ENCODE data around the gene ENHO.

DNA sequence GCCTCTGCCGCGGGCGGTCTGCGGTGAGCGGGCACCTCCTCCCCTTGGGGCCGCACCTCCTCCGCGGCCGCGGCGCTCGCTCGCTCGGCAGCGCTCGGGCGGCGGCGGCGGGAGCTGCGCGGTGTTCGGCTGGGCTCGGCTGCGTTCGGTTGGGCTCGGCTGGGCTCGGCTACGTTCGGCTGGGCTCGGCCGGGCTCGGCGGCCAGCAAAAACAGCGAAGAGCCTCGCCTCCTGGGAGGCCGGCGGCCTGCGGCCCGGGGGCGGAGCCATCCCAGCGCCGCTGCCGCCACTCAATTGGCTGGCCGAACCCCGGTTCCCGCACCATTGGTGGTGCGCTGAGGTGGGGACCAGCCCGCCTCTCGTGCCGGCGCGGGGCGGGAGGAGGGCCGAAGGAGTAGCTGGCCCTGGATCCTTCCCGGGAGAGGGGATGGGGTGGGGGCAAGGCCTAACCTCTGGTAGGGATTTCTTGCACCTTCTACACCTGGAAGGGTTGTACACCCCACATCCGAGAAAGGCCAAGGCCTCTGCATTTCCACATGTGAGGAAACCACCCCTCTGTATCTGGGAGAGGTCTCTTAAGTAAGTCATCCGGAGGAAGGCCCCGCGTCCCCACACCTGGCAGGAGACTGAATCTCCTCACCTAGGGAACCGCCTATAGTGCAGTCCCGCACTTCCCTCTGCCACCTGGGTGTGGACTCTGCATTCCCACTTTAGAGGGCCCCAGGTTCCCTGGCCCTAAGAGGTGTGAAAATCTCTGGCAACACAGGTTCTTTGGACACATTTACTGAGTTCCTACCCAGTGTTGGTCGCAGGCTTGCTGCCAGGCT lies at the start of gene ENHO:
- TF ChIP-seq CTCF (optimal IDR thresholded peaks at IDR 0.05 in 1 of 3, IDR thresholded peaks at IDR 0.05 in 1 of 3, conservative IDR thresholded peaks at IDR 0.05 in 1 of 3; ENCODE audit: extremely low read depth in 1 of 3, insufficient read depth in 2 of 3, low read length in 3 of 3) (no peak), EZH2 (IDR thresholded peaks at IDR 0.05; ENCODE audit: low read length) (no peak)

Data from keratinocyte (primary cell).